GM18499 (cell line): Measurements from ENCODE around the gene PRKAR1B.
"Not testable (repeated sequence)": the region's sequence is repeated elsewhere in the genome, so short reads cannot be mapped to it uniquely, and the experiment has no call there.

Source experiments
- ATAC-seq: cut with Tn5 transposase; IDR thresholded peaks from one replicate; pipeline ENCODE4 v1.9.1; 2021; ENCODE audit warnings: moderate number of reproducible peaks; ENCODE audit not compliant: insufficient read depth, unreplicated experiment

The PRKAR1B gene

DNA sequence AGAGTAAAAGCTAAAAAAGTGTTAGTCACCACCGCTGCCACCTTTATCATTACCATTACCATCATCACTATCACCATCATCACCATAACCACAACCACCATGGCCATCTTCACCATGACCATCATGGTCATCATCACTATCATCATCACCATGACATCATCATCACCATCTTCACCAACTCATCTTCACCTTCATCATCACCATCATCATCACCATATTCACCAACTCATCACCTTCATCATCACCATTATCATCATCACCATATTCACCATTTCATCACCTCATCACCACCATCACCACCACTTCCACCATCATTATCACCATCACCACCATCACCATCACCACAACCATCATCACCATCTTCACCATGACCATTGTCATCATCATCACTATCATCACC lies 161.0 kb downstream of the PRKAR1B start:
- ATAC-seq = no peak

DNA sequence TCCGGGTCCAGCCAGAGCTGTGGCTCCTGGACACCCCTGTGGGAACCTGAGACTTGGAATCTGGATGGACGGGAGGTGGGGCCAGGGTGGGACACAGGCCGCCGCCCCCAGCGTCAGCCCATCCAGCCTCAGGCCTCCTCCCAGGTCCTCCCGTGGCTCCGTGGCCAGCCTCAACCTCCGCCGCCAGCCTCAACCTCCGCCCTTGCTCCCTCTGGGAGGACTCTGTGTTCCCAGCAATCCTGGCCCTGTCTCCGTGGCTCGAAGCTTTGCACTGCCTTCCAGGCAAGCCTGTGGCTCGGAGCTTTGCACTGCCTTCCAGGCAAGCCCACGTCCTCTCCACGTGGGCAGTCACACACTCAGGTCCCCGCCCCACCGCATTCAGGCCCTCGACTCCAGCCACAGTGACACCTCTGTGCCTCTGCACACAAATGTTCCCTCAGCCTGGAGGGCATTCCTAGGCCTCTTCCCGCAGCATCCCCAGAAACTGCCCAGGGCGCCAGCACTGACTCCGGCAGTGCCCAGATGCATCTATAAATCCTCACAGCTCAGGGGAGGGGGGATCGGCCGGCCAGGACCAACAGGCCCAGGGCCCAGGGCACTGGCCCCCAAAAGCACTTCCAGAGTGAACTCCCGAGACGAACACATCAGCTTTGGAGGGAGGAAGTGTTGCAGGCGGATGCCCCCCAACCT lies 162.8 kb downstream of the PRKAR1B start:
- ATAC-seq = no peak

DNA sequence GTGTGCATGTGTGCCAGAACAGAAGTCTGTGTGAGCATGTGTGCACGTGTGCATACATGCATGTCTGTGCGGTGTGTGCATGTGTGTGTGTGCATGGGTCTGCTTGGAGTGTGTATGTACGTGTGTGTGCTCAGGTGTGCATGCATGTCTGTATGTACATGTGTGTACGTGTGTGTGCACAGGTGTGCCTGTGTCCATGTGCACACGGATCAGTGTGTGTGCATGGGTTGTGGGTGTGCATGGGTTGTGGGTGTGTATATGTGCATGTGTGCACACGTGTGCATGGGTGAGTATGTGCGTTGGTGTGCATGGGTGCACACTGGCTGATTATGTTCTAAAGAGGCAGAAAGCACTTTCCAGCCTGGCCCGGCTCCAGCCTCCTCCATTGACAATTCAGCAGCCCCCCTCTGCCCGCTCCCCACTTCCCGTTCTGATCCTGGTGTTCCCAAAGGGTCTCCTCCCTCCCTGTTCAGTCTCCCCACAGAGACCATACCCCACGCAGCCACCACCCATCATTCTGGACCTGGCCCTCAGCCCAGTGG lies 163.4 kb downstream of the PRKAR1B start:
- ATAC-seq = no peak

DNA sequence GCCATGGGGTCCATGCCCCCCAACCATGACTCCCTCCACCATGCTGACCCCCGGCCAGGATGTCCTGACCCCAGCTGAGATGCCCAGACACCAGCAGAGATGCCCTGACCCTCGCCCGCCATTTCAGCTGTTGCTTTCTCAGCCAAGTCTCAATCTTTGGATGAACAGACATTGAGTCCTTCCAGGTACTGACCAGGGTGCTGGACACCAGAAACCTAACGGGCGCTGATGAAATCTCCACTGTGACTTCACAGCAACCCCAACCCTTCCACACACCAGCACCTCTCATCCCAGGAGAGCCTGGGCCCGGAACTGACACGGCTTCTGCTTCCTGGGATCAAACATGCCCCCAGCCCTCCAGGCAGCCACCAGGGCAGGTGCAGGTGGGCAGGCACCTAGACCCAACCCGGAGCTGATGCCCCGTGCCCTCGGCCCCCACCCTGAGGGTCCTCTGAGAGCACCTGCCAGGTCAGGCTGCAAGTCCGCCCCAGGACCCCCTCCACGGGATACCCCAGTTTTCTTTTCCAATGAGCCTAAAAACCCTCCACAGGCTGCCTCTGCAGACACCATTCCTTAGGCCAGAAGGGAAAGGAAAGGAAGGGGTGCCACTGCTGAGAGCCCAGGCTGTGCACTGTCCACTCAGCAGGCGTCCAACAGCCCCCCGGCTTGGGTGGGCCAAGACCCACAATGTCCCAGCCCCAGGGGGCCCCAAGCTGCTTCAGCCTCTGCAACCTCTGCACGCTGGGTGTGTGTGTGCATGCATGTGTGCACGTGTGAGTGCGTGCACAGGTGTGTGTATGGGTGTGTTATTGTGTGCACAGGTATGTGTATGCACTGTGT lies 164.1 kb downstream of the PRKAR1B start:
- ATAC-seq = no peak

DNA sequence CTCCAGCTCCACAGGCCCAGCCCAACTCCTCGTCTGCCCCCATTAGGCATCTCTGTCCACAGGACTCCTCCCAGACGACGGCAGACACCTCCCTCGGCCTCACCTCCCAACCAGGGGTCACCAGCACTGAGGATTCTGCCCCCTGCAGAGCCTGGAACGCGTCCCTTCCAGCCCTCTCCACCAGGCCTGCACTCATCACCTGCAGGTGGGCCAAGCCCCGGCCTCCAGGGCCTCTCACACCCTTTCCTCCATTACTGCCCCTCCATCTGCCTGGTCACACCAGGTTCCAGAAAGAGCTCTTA lies 164.8 kb downstream of the PRKAR1B start:
- no peak for ATAC-seq

DNA sequence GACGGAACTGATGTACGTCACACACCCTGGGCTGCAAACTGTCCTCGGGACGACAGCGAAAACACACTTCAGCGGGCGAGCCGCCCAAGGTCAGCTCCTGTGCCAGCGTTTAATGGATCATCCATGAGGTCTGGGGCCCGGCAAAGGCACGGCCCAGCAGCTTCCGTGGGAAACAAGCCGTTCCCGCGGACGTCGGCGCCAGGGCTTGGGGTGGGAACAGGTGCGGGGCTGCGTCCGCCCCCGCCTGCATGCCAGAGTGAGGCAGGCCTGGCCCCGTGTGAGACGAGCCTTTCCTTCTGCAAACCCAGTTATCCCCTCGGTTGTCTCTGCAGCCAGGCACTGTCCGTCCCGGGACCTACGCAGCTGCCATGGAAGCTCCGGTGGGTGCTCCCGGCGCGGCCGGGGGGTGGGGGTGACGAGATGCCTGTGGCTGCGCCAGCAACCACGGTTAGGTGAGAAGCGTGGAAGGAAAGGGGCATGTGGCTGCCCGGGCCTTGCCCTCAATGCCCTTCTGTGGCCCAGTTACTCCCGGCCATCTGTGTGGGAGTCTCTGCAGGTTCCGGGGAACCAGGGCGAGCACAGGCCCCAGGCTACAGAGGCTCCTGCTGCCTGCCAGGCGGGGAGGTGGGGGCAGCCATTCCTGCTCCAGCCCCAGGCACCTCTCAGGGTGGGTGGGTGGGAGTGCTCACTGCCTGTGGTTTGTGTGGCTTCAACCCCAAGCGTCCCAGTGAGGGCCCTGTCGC lies 165.3 kb downstream of the PRKAR1B start:
- ATAC-seq = no peak

DNA sequence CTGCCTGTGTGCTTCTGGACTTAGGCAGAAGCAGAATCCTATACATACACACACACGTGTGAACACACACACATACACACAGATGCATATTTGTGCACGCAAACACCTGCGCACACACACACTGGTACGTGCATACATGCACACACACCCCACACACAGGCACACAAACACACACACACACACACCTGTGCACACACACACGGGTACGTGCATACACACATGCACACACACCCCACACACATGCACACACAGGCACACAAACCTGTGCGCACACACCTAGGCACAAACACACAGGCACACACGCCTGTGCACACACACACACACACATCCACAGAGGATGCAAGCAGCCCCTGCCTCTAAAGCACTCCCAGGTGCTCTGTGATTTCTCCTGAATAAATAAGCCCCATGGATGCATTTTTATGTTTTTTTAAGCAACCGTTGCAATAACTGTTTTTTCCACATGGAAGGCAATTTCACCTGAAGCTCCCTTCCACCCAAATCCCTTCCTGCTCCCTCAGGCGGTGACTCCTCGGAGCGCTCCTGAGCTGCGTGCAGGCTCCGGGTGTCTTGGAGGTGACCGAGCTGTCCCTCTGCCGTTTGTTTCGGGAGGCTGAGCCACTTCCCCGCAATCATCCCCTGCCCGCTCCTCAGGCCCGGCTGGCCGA lies 166.0 kb downstream of the PRKAR1B start:
- ATAC-seq = no peak

DNA sequence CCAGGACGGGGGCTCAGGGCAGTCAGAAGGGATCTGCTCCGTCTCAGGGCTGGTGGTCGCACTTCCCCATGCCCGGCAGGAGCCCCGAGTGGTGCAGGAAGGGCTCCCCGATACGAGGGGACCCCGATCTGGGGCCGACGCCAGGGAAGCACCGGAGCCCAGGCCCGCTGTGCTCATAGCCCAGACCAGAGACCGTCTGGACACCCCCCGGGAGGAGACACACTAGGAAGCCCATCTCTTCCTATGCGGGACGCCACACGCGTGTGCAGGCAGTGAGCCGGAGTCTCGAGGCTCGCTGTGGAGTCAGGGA lies 167.7 kb downstream of the PRKAR1B start:
- ATAC-seq = no peak

DNA sequence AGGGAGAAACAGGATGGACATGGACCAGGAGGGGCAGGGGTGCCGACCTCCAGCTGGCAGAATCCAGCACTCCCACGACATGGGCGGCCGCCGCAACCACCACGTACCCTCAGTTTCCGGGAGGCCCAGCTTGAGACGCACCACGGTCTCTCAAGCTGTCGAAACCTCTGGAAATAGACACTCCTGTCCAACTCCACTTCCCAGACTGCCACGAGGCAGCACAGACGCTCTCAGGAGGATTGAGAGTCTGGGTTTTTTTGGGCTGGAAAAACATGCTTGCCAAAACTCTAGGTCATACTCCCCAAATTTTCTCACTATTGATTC lies 169.6 kb downstream of the PRKAR1B start:
- ATAC-seq = no peak

DNA sequence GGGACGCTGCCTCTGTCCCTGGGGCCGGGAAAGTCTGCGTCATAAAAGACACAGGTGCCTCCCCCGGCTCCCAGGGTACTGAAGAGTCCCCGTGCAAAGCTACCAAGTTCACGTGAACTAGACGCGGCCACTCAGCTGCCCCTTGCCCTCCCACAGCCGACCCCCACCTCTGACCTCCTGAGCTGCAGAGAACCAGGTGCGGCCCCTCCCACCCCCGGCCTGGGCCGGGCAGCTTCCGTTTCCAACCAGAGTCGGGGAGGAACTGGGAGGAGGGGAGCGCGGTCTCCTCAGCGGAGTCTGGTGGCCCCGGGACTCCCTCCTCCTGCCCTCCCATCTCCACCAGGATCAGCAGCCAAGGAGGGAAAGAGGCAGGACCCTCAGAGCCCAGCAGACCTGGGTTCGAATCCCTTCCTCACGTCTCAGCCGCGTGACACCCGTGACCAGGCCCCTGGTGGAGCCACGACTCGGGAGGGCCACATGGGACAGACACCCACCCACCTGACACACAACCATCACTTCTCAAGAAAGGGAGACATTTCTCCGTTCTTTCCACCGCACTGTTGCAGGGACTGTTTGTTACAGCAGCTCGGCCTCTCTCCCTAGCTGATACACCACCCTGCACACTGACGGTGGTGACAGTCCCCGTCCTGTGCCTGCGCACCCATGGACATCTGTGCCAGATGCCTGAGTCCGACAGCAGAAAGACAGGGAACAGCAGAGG lies 170.1 kb downstream of the PRKAR1B start:
- ATAC-seq = no peak

DNA sequence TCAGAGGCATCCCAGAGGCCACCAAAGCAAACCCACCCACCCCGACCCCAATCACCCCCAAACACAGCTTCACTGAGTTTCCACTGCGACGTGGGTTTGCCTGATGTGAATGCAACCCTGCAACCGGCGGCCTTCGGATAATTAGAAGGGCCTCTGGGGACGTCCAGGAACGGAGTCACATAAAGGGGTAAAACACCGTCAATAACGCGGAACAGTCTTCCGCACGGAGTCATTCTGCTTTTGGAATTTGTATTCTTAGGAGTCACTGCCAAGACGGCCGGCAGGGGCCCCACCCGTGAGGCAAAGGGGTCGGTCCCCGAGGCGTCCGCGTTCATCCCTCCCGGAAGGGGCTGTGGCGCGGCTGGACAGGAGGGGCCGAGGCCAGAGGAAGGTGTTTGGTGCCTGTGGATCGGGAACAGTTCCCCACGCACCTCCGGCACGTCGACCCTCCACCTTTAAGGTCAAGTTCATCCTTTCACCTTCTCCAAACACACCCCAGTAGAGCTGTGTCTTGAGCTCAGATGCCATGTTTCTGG lies 170.7 kb downstream of the PRKAR1B start:
- no peak for ATAC-seq

DNA sequence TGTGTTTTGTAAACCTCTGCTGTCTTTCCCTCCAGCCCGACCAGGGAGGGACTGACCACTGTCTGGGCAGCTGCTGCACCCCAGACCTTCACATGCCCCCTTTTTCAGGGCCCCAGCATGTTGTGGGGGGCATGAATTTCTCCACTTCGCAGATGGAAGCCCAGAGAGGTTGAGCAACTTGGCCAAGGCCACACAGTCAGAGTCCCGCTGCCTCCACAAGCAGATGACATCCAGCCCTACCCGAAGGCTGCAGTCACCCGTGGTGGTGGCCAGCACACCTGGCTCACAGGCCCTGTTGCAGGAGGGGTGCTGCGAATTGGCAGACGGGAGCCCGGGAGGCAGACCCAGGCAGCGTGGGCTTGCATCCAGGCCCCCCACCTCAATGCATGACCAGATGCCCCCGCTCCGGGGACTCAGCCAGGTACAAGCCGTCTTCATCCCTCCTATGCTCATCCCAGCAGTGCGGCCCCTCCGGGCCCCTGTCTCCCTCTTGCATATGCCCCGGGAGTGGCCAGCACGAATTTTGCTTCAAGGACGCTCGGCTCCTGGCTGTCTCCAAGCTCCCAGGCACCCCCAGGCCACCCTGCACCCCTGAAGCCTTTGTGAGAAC lies 171.4 kb downstream of the PRKAR1B start:
- ATAC-seq = no peak

DNA sequence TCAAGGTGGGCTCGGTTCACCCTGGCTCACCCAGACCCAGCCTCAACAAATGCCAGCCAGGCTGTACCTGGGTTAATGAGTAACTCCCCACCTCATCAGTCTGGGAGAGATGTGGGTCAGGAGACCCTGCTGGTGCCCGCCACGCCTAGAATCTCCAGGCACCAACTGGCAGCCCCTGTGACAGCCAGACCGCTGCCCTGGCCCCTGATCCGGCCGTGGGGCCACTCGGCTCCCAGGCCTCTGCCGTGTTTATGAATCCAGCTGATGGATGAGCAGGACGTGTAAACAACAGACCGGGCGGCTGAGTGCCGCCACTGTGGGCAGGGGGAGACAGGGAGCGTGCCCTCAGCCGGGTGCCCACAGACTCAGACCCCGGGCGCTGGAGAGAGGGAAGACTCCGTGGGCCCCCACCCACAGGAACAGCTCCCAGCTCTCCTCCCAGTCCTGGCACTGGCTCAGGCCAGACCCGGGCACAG lies 173.4 kb downstream of the PRKAR1B start:
- no peak for ATAC-seq

DNA sequence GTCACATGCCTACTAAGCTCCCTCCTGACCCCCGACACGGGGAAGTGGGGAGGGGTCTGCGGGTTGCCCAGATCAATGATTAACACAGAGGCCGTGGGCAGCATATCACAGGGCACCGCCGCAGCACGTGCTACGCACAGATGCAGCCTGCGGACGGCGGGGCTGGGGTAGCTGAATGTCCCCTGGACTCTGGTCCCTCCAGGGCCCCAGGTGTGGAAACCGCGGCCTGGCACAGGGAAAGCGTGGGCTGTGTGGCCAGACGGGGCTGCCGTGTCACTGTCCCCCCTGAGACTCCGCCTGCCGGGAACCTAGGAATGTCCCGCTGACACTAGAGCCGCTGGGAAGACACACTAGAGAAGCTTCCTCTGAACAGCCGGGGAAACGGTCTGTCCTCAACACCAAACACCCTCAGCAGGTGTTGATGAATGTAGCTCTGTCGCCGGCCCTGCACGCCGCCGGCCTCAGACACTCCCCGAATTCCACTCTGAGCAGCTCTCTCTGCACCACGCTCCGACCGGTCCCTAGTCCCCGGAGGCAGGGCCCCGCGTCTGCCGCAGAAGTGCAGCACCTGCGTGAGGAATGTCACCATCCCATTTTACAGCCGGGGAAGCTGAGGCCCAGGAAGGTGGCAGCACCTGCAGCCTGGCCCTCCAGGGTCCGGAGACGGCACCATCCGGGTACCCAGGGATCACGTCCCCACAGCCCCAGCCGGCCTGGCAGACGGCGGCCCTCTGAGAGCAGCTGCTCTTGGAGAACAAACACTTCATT lies 174.0 kb downstream of the PRKAR1B start:
- ATAC-seq = no peak

DNA sequence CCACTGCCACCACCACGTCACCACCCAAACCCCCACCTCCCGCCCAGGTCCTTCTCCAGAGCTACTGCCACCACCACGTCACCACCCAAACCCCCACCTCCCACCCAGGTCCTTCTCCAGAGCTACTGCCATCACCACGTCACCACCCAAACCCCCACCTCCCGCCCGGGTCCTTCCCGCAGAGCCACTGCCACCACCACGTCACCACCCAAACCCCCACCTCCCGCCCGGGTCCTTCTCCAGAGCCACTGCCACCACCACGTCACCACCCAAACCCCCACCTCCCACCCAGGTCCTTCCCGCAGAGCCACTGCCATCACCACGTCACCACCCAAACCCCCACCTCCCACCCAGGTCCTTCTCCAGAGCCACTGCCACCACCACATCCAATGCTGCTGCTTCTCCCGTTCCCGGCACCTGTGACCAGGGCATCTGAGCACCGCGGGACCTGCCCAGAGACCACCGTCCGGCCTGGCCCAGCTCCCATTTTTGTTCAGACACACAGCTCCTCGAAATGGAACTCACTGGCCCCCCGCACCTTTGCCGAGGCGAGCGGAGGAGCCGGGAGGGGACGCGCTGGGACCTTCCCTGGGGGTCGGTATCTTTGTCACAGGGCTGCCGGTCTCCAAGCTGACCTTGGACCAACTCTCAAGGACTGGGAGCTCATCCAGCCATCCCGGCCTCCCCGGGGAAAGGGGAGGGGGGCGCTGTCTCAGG lies 174.8 kb downstream of the PRKAR1B start:
- ATAC-seq = not testable (repeated sequence)

DNA sequence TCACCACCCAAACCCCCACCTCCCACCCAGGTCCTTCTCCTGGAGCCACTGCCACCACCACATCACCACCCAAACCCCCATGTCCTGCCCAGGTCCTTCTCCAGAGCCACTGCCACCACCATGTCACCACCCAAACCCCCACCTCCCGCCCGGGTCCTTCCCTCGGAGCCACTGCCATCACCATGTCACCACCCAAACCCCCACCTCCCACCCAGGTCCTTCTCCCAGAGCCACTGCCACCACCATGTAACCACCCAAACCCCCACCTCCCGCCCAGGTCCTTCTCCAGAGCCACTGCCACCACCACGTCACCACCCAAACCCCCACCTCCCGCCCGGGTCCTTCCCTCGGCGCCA lies 175.5 kb downstream of the PRKAR1B start:
- ATAC-seq = not testable (repeated sequence)

DNA sequence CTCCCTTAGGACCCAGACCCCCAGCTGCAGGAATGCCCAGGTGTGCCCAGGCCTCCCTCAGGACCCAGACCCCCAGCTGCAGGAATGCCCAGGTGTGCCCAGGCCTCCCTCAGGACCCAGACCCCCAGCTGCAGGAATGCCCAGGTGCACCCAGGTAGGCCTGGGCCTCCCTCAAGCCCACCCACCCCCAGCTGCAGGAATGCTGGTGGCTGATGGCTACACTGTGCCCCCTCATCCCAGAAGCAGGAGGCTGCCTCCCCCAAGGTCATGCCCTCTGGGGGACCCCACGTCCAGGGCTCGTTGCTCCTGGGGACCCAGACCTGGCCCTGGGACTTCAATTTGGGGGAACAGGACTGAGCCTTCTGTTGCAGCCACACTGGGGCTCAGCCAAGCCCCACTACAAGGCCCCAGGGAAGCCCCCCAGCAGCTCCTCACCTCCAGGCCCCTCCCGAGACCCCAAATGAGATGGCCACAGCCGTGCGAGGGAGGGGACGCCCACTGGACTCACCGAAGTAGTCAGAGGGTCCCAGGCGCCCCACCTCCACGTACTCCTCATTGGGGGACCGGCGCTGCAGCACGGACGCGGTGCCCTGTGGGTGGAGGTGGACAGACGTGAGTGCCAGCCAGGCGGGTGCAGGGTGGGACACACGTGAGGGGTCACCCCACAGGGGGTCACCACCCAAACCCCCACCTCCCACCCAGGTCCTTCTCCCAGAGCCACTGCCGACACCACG lies 176.0 kb downstream of the PRKAR1B start:
- ATAC-seq = no peak
